HCT116 (cell line): ENCODE data around the gene TTYH3. TPM values are rescaled to one million over a fixed set of nuclear protein-coding genes. Genes with fewer than 3 reads are reported as not detected.

Experiments used
- ATAC-seq: fragments of 200-7000 bp; cut with Tn5 transposase; 2 replicates; pipeline ENCODE4 v1.9.1; 2020; ENCODE audit warnings: mild to moderate bottlenecking, moderate library complexity
- BruUV-seq: library from RNA; stranded (reverse); fragments of 400-500 nt; replicated peaks from 2 replicates; lab custom pipeline; 2021; lab: Mats Ljungman, UMichigan
- CTCF ChIA-PET: fragments of 300-600 bp; sonication (Branson Sonifier 250); formaldehyde crosslinking; loops from one replicate; lab custom pipeline; 2021; ENCODE audit warnings: antibody characterized with exemption; lab: Charles Lee
- POLR2A ChIA-PET: fragments of 300-600, 350-600 bp; sonication (Branson Sonifier 250); formaldehyde crosslinking; loops from one replicate; lab custom pipeline; 2021; ENCODE audit warnings: antibody characterized with exemption; lab: Charles Lee
- RAD21 ChIA-PET, 2 experiments: fragments of 300-600 bp; sonication (Branson Sonifier 250); formaldehyde crosslinking; loops; one replicate each; lab custom pipeline; 2023; ENCODE audit warnings: low total read pairs in 2 of 2; ENCODE audit not compliant: uncharacterized antibody in 2 of 2, unreplicated experiment in 2 of 2, low non-redundant PET in 1 of 2; lab: Charles Lee
- DNase-seq: peaks from one replicate; pipeline ENCODE4 v3.0.0-alpha.2; 2010; ENCODE audit warnings: low read depth, low spot score
- H2AFZ ChIP-seq: fragments of 200-600 bp; shearing (Covaris generic), sonication (generic); 2 replicates; pipeline ENCODE4 v1.6.1; 2017; ENCODE audit warnings: low read depth, mixed run types, mixed read lengths, antibody characterized with exemption, low read length; ENCODE audit not compliant: poor library complexity, severe bottlenecking
- H3K27ac ChIP-seq: 2 replicates; pipeline ENCODE4 v1.5.1; 2012; ENCODE audit warnings: low read depth, low read length
- H3K27me3 ChIP-seq: fragments of 200-600 bp; sonication (generic); 2 replicates; pipeline ENCODE4 v1.6.1; 2016; ENCODE audit warnings: mixed run types, low read length, mixed read lengths; ENCODE audit not compliant: insufficient read depth
- H3K36me3 ChIP-seq, 2 experiments: fragments of 200-500 bp in 1 of 2; fragments of 200-600 bp in 1 of 2; sonication (Bioruptor generic) in 1 of 2; sonication (generic) in 1 of 2; 2 replicates each; pipeline versions ENCODE4 v1.5.1 to v1.6.1; 2014 to 2016; ENCODE audit warnings: low read length in 2 of 2, inconsistent platforms in 1 of 2, mixed read lengths in 1 of 2, mixed run types in 1 of 2; ENCODE audit not compliant: insufficient read depth in 2 of 2, control insufficient read depth in 1 of 2
- H3K4me1 ChIP-seq, 2 experiments: fragments of 200-600 bp in 1 of 2; sonication (generic) in 1 of 2; 2 replicates each; pipeline versions ENCODE4 v1.5.1 to v1.6.1; 2012 to 2017; ENCODE audit warnings: low read length in 2 of 2, inconsistent platforms in 1 of 2, mild to moderate bottlenecking in 1 of 2, mixed read lengths in 1 of 2, mixed run types in 1 of 2, moderate library complexity in 1 of 2; ENCODE audit not compliant: insufficient read depth in 2 of 2, control insufficient read depth in 1 of 2
- H3K4me2 ChIP-seq: fragments of 200-600 bp; sonication (generic); 2 replicates; pipeline ENCODE4 v1.6.1; 2017; ENCODE audit warnings: mixed run types, low read length, mixed read lengths
- H3K4me3 ChIP-seq, 2 experiments: fragments of 200-600 bp in 1 of 2; sonication (generic) in 1 of 2; replicated peaks in 1 of 2; 2 replicates each; pipeline ENCODE4 v1.5.1; 2011 to 2016; ENCODE audit warnings: low read length in 2 of 2, control low read depth in 1 of 2, low read depth in 1 of 2, mild to moderate bottlenecking in 1 of 2, mixed read lengths in 1 of 2, mixed run types in 1 of 2
- H3K79me2 ChIP-seq: fragments of 200-600 bp; sonication (generic); 2 replicates; pipeline ENCODE4 v1.6.1; 2017; ENCODE audit warnings: mild to moderate bottlenecking, mixed run types, low read length, moderate library complexity, mixed read lengths; ENCODE audit not compliant: insufficient read depth
- H3K9ac ChIP-seq: fragments of 200-600 bp; sonication (generic); 2 replicates; pipeline ENCODE4 v1.6.1; 2016; ENCODE audit warnings: low read length, mixed read lengths
- H3K9me2 ChIP-seq: fragments of 200-600 bp; sonication (generic), shearing (Covaris generic); 2 replicates; pipeline ENCODE4 v1.6.1; 2017; ENCODE audit warnings: mixed run types, mild to moderate bottlenecking, moderate library complexity; ENCODE audit not compliant: insufficient read depth
- H3K9me3 ChIP-seq, 2 experiments: fragments of 200-500 bp in 1 of 2; fragments of 200-600 bp in 1 of 2; sonication (Bioruptor generic) in 1 of 2; sonication (generic) in 1 of 2; 2 replicates each; pipeline ENCODE4 v1.6.1; 2014 to 2017; ENCODE audit warnings: low read length in 2 of 2, mixed read lengths in 2 of 2, inconsistent platforms in 1 of 2, low read depth in 1 of 2, mild to moderate bottlenecking in 1 of 2, mixed run types in 1 of 2, moderate library complexity in 1 of 2; ENCODE audit not compliant: control insufficient read depth in 1 of 2, insufficient read depth in 1 of 2
- H4K20me1 ChIP-seq: fragments of 200-600 bp; sonication (generic), shearing (Covaris generic); 2 replicates; pipeline ENCODE4 v1.6.1; 2017; ENCODE audit warnings: mixed run types, mild to moderate bottlenecking, moderate library complexity; ENCODE audit not compliant: insufficient read depth
- ATF3 ChIP-seq: IDR thresholded peaks from 2 replicates; pipeline ENCODE4 v1.6.1; 2012
- CBX3 ChIP-seq: IDR thresholded peaks from 2 replicates; pipeline ENCODE4 v1.6.1; 2012; ENCODE audit warnings: low read depth
- CEBPB ChIP-seq: IDR thresholded peaks from 2 replicates; pipeline ENCODE4 v1.6.1; 2012; ENCODE audit warnings: low read depth
- EZH2 ChIP-seq: fragments of 200-600 bp; sonication (generic); IDR thresholded peaks from 2 replicates; pipeline ENCODE4 v1.6.1; 2017; ENCODE audit warnings: antibody characterized with exemption, mixed run types
- EZH2phosphoT487 ChIP-seq: fragments of 200-600 bp; IDR thresholded peaks from 2 replicates; pipeline ENCODE4 v1.6.1; 2018; ENCODE audit warnings: antibody characterized with exemption, borderline replicate concordance
- FOSL1 ChIP-seq: IDR thresholded peaks from 2 replicates; pipeline ENCODE4 v1.6.1; 2012; ENCODE audit warnings: low read depth
- POLR2A ChIP-seq: IDR thresholded peaks from 2 replicates; pipeline ENCODE4 v1.7.0; 2011; ENCODE audit warnings: borderline replicate concordance; ENCODE audit not compliant: insufficient read depth, insufficient read length; ENCODE audit errors: extremely low read depth
- POLR2AphosphoS5 ChIP-seq: IDR thresholded peaks from 2 replicates; pipeline ENCODE4 v1.6.1; 2011; ENCODE audit warnings: mild to moderate bottlenecking, low read depth, low read length, moderate library complexity
- REST ChIP-seq: IDR thresholded peaks from 2 replicates; pipeline ENCODE4 v1.6.1; 2012; ENCODE audit warnings: low read depth
- TCF7L2 ChIP-seq: IDR thresholded peaks from 2 replicates; pipeline ENCODE4 v1.7.0; 2011; ENCODE audit warnings: borderline replicate concordance, inconsistent platforms; ENCODE audit not compliant: insufficient read depth, insufficient read length; ENCODE audit errors: extremely low read depth
- ZBTB33 ChIP-seq: IDR thresholded peaks from 2 replicates; pipeline ENCODE4 v1.6.1; 2011; ENCODE audit warnings: mild to moderate bottlenecking, low read length, moderate library complexity; ENCODE audit not compliant: insufficient replicate concordance; ENCODE audit errors: extremely low read depth
- ZFX ChIP-seq: fragments of 450-650 bp; IDR thresholded peaks from 2 replicates; pipeline ENCODE4 v1.6.1; 2017
- ZNF274 ChIP-seq: fragments of 200-500 bp; sonication (Bioruptor generic); IDR thresholded peaks from 2 replicates; pipeline ENCODE4 v1.6.1; 2014; ENCODE audit warnings: mild to moderate bottlenecking, low read depth, low read length, inconsistent platforms
- intact Hi-C: fragments of 100-400 bp; cut with micrococcal nuclease; formaldehyde crosslinking; loops from 2 replicates; pipeline ENCODE4 v1.10.0; 2022
- total RNA-seq: library from RNA; stranded (reverse); gene quantifications from one replicate; pipeline ENCODE4 v1.2.1, GENCODE V29; 2021; ENCODE audit not compliant: unreplicated experiment
- TF ChIP-seq, protein P1 (sequence below), 3 experiments: fragments of 200-600 bp in 1 of 3; sonication (generic) in 1 of 3; IDR thresholded peaks in 2 of 3; conservative IDR thresholded peaks in 1 of 3; 2 replicates each; pipeline ENCODE4 v1.5.1; 2012 to 2017; ENCODE audit warnings: low read depth in 2 of 3, low read length in 2 of 3, antibody characterized with exemption in 1 of 3, borderline replicate concordance in 1 of 3, control low read depth in 1 of 3, mild to moderate bottlenecking in 1 of 3, mixed read lengths in 1 of 3, mixed run types in 1 of 3, moderate library complexity in 1 of 3; ENCODE audit not compliant: insufficient read depth in 1 of 3

The TTYH3 gene
- total RNA-seq, 1 experiment from 2014 or later = 40.3 TPM

GRCh38 chr7:2617325-2617905 is 14.4 kb upstream of the TTYH3 start:
- DNase-seq (no peak), ATAC-seq (no peak)
- H3K4me2 ChIP-seq = no peak overlapping the region
- no peak for TF ChIP-seq CBX3
- TF ChIP-seq CEBPB = no peak
- no peak for TF ChIP-seq ZFX
- TF ChIP-seq, protein P1, sequence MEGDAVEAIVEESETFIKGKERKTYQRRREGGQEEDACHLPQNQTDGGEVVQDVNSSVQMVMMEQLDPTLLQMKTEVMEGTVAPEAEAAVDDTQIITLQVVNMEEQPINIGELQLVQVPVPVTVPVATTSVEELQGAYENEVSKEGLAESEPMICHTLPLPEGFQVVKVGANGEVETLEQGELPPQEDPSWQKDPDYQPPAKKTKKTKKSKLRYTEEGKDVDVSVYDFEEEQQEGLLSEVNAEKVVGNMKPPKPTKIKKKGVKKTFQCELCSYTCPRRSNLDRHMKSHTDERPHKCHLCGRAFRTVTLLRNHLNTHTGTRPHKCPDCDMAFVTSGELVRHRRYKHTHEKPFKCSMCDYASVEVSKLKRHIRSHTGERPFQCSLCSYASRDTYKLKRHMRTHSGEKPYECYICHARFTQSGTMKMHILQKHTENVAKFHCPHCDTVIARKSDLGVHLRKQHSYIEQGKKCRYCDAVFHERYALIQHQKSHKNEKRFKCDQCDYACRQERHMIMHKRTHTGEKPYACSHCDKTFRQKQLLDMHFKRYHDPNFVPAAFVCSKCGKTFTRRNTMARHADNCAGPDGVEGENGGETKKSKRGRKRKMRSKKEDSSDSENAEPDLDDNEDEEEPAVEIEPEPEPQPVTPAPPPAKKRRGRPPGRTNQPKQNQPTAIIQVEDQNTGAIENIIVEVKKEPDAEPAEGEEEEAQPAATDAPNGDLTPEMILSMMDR (IDR thresholded peaks at IDR 0.05 in 2 of 3, conservative IDR thresholded peaks at IDR 0.05 in 1 of 3; ENCODE audit: borderline replicate concordance in 1 of 3, insufficient read depth in 1 of 3, low read depth in 2 of 3, low read length in 2 of 3) = no peak
- TF ChIP-seq EZH2 = no peak
- no peak for TF ChIP-seq REST
- no peak for TF ChIP-seq ZBTB33
- TF ChIP-seq FOSL1 = no peak
- TF ChIP-seq ATF3 = no peak
- TF ChIP-seq ZNF274 = no peak
- no peak for TF ChIP-seq POLR2A
- TF ChIP-seq EZH2phosphoT487 = no peak
- no peak for TF ChIP-seq TCF7L2
- TF ChIP-seq POLR2AphosphoS5 = no peak
- no TSS peak for BruUV-seq
- ChIA-PET CTCF (no interaction called here), POLR2A (no interaction called here), RAD21 (no interaction called here)
- no peaks in the 10 kb centered on the region for H4K20me1 ChIP-seq
- H3K9me3 ChIP-seq = no peaks in the 10 kb centered on the region
- no peak overlapping the region for H3K9ac ChIP-seq
- H3K27ac ChIP-seq = no peak overlapping the region
- H3K79me2 ChIP-seq = no peaks in the 10 kb centered on the region
- H3K27me3 ChIP-seq = no peaks in the 10 kb centered on the region
- H3K9me2 ChIP-seq = no peaks in the 10 kb centered on the region
- intact Hi-C loops = no loop called here
- peaks cover 3 to 7% of the 10 kb centered on the region in 2 experiments; a peak in 3 of 4 replicates for H3K4me1 ChIP-seq
- no peaks in the 10 kb centered on the region for H3K36me3 ChIP-seq
- no peak overlapping the region for H3K4me3 ChIP-seq
- H2AFZ ChIP-seq = no peak overlapping the region
